ENCODE measurements around the gene SPC24. TPM values are rescaled to one million over a fixed set of nuclear protein-coding genes. Genes with fewer than 3 reads are reported as not detected.
A peak's percentile ranks its signal among the peaks of the same experiment; 100 is the strongest.

SPC24 gene, protein sequence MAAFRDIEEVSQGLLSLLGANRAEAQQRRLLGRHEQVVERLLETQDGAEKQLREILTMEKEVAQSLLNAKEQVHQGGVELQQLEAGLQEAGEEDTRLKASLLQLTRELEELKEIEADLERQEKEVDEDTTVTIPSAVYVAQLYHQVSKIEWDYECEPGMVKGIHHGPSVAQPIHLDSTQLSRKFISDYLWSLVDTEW
- total RNA-seq (2011; cell fraction: chromatin; rRNA removed; ENCODE audit: low replicate concordance), result 42.4 and 88.4 TPM in 2 replicates
- 65.7 and 76.1 TPM in 2 replicates for total RNA-seq (2011; cell fraction: nucleolus; rRNA removed)
- total RNA-seq (2011; cell fraction: nucleoplasm; rRNA removed), result 69.6 and 78.4 TPM in 2 replicates
- 154 and 188 TPM in 2 replicates for total RNA-seq (2014; rRNA removed)
- 72.8 and 75.2 TPM in 2 replicates for total RNA-seq (2014; rRNA removed; fragmentation: Illumina TruSeq; extraction: Trizol)
- 82.0 and 82.5 TPM in 2 replicates for total RNA-seq (2015; rRNA removed; fragmentation: Illumina TruSeq; extraction: Trizol)
- total RNA-seq (2021), result 106 and 111 TPM in 2 replicates
- 44.3 and 52.6 TPM in 2 replicates for polyA plus RNA-seq (2011; rRNA removed)
- 44.2 and 55.5 TPM in 2 replicates for polyA plus RNA-seq (2011; cell fraction: cytosol; rRNA removed)
- polyA plus RNA-seq (2011; cell fraction: nucleus; rRNA removed), result 63.2 and 80.4 TPM in 2 replicates
- polyA plus RNA-seq (2012), result 45.4 and 60.6 TPM in 2 replicates
- 39.1 and 41.6 TPM in 2 replicates for polyA plus RNA-seq (2014; fragmentation: Illumina TruSeq; extraction: Trizol)
- polyA plus RNA-seq (2014; fragmentation: Nextera tagmentation; extraction: Ambion mirVana), result 10 to 100 TPM; 18.2 to 26.8 TPM
- 60.9 and 66.7 TPM in 2 replicates for polyA plus RNA-seq (2014; rRNA removed)
- 102 and 155 TPM in 2 replicates for polyA minus RNA-seq (2011; rRNA and poly(A)+ RNA removed)
- polyA minus RNA-seq (2011; cell fraction: cytosol; rRNA and poly(A)+ RNA removed), result 81.5 and 101 TPM in 2 replicates
- 28.3 and 31.5 TPM in 2 replicates for polyA minus RNA-seq (2011; cell fraction: nucleus; rRNA and poly(A)+ RNA removed)
- Bru-seq, nascent RNA, result percentile 90 among the genes with signal in this experiment
- percentile 83 among the genes with signal in this experiment for BruChase-seq, experiment 1, labeled RNA remaining after a 2-hour chase
- percentile 84 among the genes with signal in this experiment for BruChase-seq, experiment 2, labeled RNA remaining after a 6-hour chase
- long read RNA-seq, experiment 1, transcript SPC24-206 (5 exons, 2,315 nt), result major isoform, 21 of 50 reads
- long read RNA-seq, experiment 1, partial matches to known transcripts, result 1 of 50 reads
- long read RNA-seq, experiment 1, other reads (novel, unspliced or antisense), result 25 of 50 reads
- long read RNA-seq, experiment 2, partial matches to known transcripts, result 0 of 33 reads
- long read RNA-seq, experiment 2, other reads (novel, unspliced or antisense), result 31 of 33 reads
- long read RNA-seq, experiment 3, partial matches to known transcripts, result 0 of 76 reads
- long read RNA-seq, experiment 3, other reads (novel, unspliced or antisense), result 76 of 76 reads

- intact Hi-C loops (cut with micrococcal nuclease) (loop anchor here (5.0 kb wide), 1 partner anchor 42 kb away; the partner anchor contains the start of gene KANK2), in situ Hi-C loops (cut with MboI) (no loop called here)
- Histone ChIP-seq H3K9me1 (ENCODE audit: control insufficient read depth, insufficient read depth, low read length) (no peaks in the 10 kb centered on the region), H4K20me1 (replicated peaks; ENCODE audit: control insufficient read depth, insufficient read depth, low read length) (no peaks in the 10 kb centered on the region), H3K9me3 (replicated peaks; ENCODE audit: control insufficient read depth, insufficient read depth, low read depth, low read length) (no peaks in the 10 kb centered on the region), H3K4me1 (replicated peaks in 1 of 2; ENCODE audit: control insufficient read depth in 2 of 2, insufficient read depth in 2 of 2, low read length in 2 of 2) (peaks cover 16 to 20% of the 10 kb centered on the region in 2 experiments; a peak in 4 of 5 replicates), H3K9ac (ENCODE audit: insufficient read depth in 1 of 2, low read depth in 2 of 2, low read length in 2 of 2) (peak within 1 kb of the TSS; percentile 95 to 99), H3K79me2 (ENCODE audit: control insufficient read depth, insufficient read depth, low read length) (peaks cover 42% of the 10 kb centered on the region), H3K27ac (ENCODE audit: extremely low read depth, low read depth, low read length) (peak within 1 kb of the TSS; percentile 90), H3K4me3 (peak within 1 kb of the TSS; percentile 92), H2AFZ (ENCODE audit: low read depth, low read length) (peak within 1 kb of the TSS; percentile 84), H3K4me2 (ENCODE audit: insufficient read depth, low read length) (peak within 1 kb of the TSS; percentile 97), H3K36me3 (ENCODE audit: control insufficient read depth, insufficient read depth, low read length) (peaks cover 19% of the 10 kb centered on the region; the same call in 2 of the 3 replicates), H3K27me3 (ENCODE audit: control insufficient read depth in 2 of 2, insufficient read depth in 2 of 2, low read length in 2 of 2) (no peaks in the 10 kb centered on the region)
- peak; percentile 99 for FAIRE-seq
- 2% methylated on average over 40 of the region's 50 CpGs for WGBS (ENCODE audit: insufficient coverage, low coverage, missing lambda C conversion rate)
- ChIA-PET CTCF (ENCODE audit: low intra/inter-chr PET ratio) (no interaction called here), POLR2A (interaction anchor here (0.5 to 8.1 kb wide), 8 partner anchors 9 to 227 kb away, joined by 3 to 52 read pairs (median 4); no protein-coding TSS in a partner anchor)
- DNase-seq (ENCODE audit: extremely low read depth in 1 of 4, low spot score in 3 of 4), result peak; percentile 99 to 100 (median 100)
- peak; percentile 98 for ATAC-seq
- BruUV-seq (replicated peaks), result no TSS peak
- TF ChIP-seq, protein P1, sequence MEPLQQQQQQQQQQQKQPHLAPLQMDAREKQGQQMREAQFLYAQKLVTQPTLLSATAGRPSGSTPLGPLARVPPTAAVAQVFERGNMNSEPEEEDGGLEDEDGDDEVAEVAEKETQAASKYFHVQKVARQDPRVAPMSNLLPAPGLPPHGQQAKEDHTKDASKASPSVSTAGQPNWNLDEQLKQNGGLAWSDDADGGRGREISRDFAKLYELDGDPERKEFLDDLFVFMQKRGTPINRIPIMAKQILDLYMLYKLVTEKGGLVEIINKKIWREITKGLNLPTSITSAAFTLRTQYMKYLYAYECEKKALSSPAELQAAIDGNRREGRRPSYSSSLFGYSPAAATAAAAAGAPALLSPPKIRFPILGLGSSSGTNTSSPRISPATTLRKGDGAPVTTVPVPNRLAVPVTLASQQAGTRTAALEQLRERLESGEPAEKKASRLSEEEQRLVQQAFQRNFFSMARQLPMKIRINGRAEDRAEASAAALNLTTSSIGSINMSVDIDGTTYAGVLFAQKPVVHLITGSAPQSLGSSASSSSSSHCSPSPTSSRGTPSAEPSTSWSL (CRISPR knock-in tag; IDR thresholded peaks at IDR 0.05; ENCODE audit: borderline replicate concordance), result no peak
- TF ChIP-seq ERF (CRISPR knock-in tag; IDR thresholded peaks at IDR 0.05) (0 out of 2 replicates have a peak, but pooled peaks have one; percentile 80), HINFP (tag; conservative IDR thresholded peaks at IDR 0.05; ENCODE audit: low read depth) (no peak), SETDB1 (IDR thresholded peaks at IDR 0.05; ENCODE audit: low read length) (no peak), ETV1 (tag; conservative IDR thresholded peaks at IDR 0.05; ENCODE audit: low read depth) (no peak), POLR2G (IDR thresholded peaks at IDR 0.05; ENCODE audit: low read depth, low read length) (peak; percentile 100), JUNB (CRISPR knock-in tag; conservative IDR thresholded peaks at IDR 0.05) (no peak; the same call in 1 of the 2 replicates), SOX6 (IDR thresholded peaks at IDR 0.05) (0 out of 2 replicates have a peak, but pooled peaks have one; percentile 5), SLC30A9 (CRISPR knock-in tag; IDR thresholded peaks at IDR 0.05) (no peak), STAT5B (CRISPR knock-in tag; IDR thresholded peaks at IDR 0.05) (no peak)
- TF ChIP-seq, protein P2, sequence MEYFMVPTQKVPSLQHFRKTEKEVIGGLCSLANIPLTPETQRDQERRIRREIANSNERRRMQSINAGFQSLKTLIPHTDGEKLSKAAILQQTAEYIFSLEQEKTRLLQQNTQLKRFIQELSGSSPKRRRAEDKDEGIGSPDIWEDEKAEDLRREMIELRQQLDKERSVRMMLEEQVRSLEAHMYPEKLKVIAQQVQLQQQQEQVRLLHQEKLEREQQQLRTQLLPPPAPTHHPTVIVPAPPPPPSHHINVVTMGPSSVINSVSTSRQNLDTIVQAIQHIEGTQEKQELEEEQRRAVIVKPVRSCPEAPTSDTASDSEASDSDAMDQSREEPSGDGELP (CRISPR knock-in tag; IDR thresholded peaks at IDR 0.05; ENCODE audit: borderline replicate concordance), result peak; percentile 88
These were observed at the start of gene SPC24 for GRCh38 chr19:11155373-11156120. Gene SPC24, minus strand, starts transcription at chr19:11155782. Its CDS starts 6 bp downstream, at chr19:11155776.
